Loucy (cell line): ENCODE data around the gene SCMH1.

Source experiments
- H2AFZ ChIP-seq: fragments of 200-600 bp; sonication (generic); 2 replicates; pipeline ENCODE4 v1.6.0; 2016; ENCODE audit warnings: antibody characterized with exemption, mild to moderate bottlenecking, low read length, moderate library complexity
- H3F3A ChIP-seq: fragments of 200-600 bp; 2 replicates; pipeline ENCODE4 v1.6.0; 2016; ENCODE audit warnings: antibody characterized with exemption, low read depth, mild to moderate bottlenecking
- H3K27me3 ChIP-seq: fragments of 200-600 bp; sonication (generic); 2 replicates; pipeline ENCODE4 v1.6.1; 2014; ENCODE audit warnings: low read length, mild to moderate bottlenecking; ENCODE audit not compliant: insufficient read depth, poor library complexity, severe bottlenecking
- H3K36me3 ChIP-seq: fragments of 200-600 bp; sonication (generic); 2 replicates; pipeline ENCODE4 v1.6.1; 2016; ENCODE audit warnings: low read length; ENCODE audit not compliant: insufficient read depth
- H3K4me1 ChIP-seq: fragments of 200-600 bp; sonication (generic); 2 replicates; pipeline ENCODE4 v1.5.1; 2014; ENCODE audit warnings: low read length, mild to moderate bottlenecking; ENCODE audit not compliant: insufficient read depth, poor library complexity, severe bottlenecking
- H3K4me2 ChIP-seq: fragments of 200-600 bp; sonication (generic); 2 replicates; pipeline ENCODE4 v1.6.0; 2014; ENCODE audit warnings: antibody characterized with exemption, low read length, low read depth, mild to moderate bottlenecking; ENCODE audit not compliant: poor library complexity, severe bottlenecking
- H3K4me3 ChIP-seq: fragments of 200-600 bp; sonication (generic); 2 replicates; pipeline ENCODE4 v1.5.1; 2014; ENCODE audit warnings: low read length, mild to moderate bottlenecking, mixed read lengths; ENCODE audit not compliant: poor library complexity, severe bottlenecking
- H3K79me2 ChIP-seq: fragments of 200-600 bp; sonication (generic); 2 replicates; pipeline ENCODE4 v1.6.1; 2014; ENCODE audit warnings: low read length; ENCODE audit not compliant: insufficient read depth
- H3K9ac ChIP-seq: fragments of 200-600 bp; sonication (generic); 2 replicates; pipeline ENCODE4 v1.6.0; 2014; ENCODE audit warnings: mild to moderate bottlenecking, low read depth, low read length, moderate library complexity; ENCODE audit not compliant: poor library complexity, severe bottlenecking
- H3K9me2 ChIP-seq: fragments of 200-600 bp; sonication (generic); replicated peaks from 2 replicates; pipeline ENCODE4 v1.6.1; 2016; ENCODE audit warnings: low read depth, low read length, mixed read lengths
- H3K9me3 ChIP-seq: fragments of 200-600 bp; sonication (generic); 2 replicates; pipeline ENCODE4 v1.6.1; 2014; ENCODE audit warnings: mild to moderate bottlenecking, antibody characterized with exemption, low read length, low read depth; ENCODE audit not compliant: insufficient read depth
- H4K20me1 ChIP-seq: fragments of 200-600 bp; sonication (generic); 2 replicates; pipeline ENCODE4 v1.6.0; 2014; ENCODE audit warnings: antibody characterized with exemption, low read length, mild to moderate bottlenecking; ENCODE audit not compliant: insufficient read depth, poor library complexity, severe bottlenecking
- CTCF ChIP-seq: fragments of 200-600 bp; sonication (generic); conservative IDR thresholded peaks from 2 replicates; pipeline ENCODE4 v1.5.1; 2014; ENCODE audit warnings: mild to moderate bottlenecking, antibody characterized with exemption, low read length
- EZH2phosphoT487 ChIP-seq: fragments of 200-600 bp; IDR thresholded peaks from 2 replicates; pipeline ENCODE4 v1.6.1; 2018; ENCODE audit warnings: antibody characterized with exemption, mild to moderate bottlenecking, moderate library complexity, borderline replicate concordance

The SCMH1 gene

GRCh38 chr1:41110286-41110685 lies 131.8 kb downstream of the SCMH1 start:
- Histone ChIP-seq H3K9me3 (no peaks in the 10 kb centered on the region), H4K20me1 (no peaks in the 10 kb centered on the region), H3K9ac (no peak overlapping the region), H3K79me2 (no peaks in the 10 kb centered on the region), H3K36me3 (peaks cover 73% of the 10 kb centered on the region; the same call in 1 of the 2 replicates), H3K27me3 (no peaks in the 10 kb centered on the region), H3K4me1 (no peaks in the 10 kb centered on the region), H3K9me2 (no peaks in the 10 kb centered on the region), H3K4me3 (no peak overlapping the region), H2AFZ (no peak overlapping the region), H3K4me2 (no peak overlapping the region), H3F3A (no peaks in the 10 kb centered on the region)
- TF ChIP-seq CTCF (no peak), EZH2phosphoT487 (no peak)

- H3K9me2 ChIP-seq, result no peaks in the 10 kb centered on the region
- no peaks in the 10 kb centered on the region for H3K27me3 ChIP-seq
- H3K79me2 ChIP-seq, result no peaks in the 10 kb centered on the region
- no peak for TF ChIP-seq CTCF
- no peak for TF ChIP-seq EZH2phosphoT487
- no peak overlapping the region for H2AFZ ChIP-seq
- no peak overlapping the region for H3K4me2 ChIP-seq
- no peaks in the 10 kb centered on the region for H3K9me3 ChIP-seq
- no peak overlapping the region for H3K4me3 ChIP-seq
- H3F3A ChIP-seq, result no peaks in the 10 kb centered on the region
- peaks cover 67% of the 10 kb centered on the region; the same call in 1 of the 2 replicates for H3K36me3 ChIP-seq
- no peaks in the 10 kb centered on the region for H3K4me1 ChIP-seq
- H3K9ac ChIP-seq, result no peak overlapping the region
- no peaks in the 10 kb centered on the region for H4K20me1 ChIP-seq
Observed at GRCh38 chr1:41109310-41110197, 132.6 kb downstream of the SCMH1 start.

- Histone ChIP-seq H4K20me1 (no peaks in the 10 kb centered on the region), H3K9me3 (no peaks in the 10 kb centered on the region), H3K9me2 (no peaks in the 10 kb centered on the region), H2AFZ (no peak overlapping the region), H3K4me1 (no peaks in the 10 kb centered on the region), H3K4me2 (no peak overlapping the region), H3K4me3 (no peak overlapping the region), H3K36me3 (peaks cover 59% of the 10 kb centered on the region; the same call in 1 of the 2 replicates), H3F3A (no peaks in the 10 kb centered on the region), H3K27me3 (no peaks in the 10 kb centered on the region), H3K9ac (no peak overlapping the region), H3K79me2 (no peaks in the 10 kb centered on the region)
- TF ChIP-seq CTCF (no peak), EZH2phosphoT487 (no peak)
Observed at GRCh38 chr1:41108696-41109275, 133.3 kb downstream of the SCMH1 start.
